Fibroblast of lung (primary cell): ENCODE results near the gene PXDN. TPM values are rescaled to one million over a fixed set of nuclear protein-coding genes. Genes with fewer than 3 reads are reported as not detected.

Experiments used
- DNase-seq, 2 donors: peaks; one replicate each; pipeline versions ENCODE4 v3.0.0 to v3.0.0-alpha.2; 2010; ENCODE audit warnings: low read depth in 2 of 2
- H2AFZ ChIP-seq: 2 replicates; pipeline ENCODE4 v1.5.1; 2012; ENCODE audit warnings: low read length, control low read depth, inconsistent platforms
- H3K27ac ChIP-seq: 2 replicates; pipeline ENCODE4 v1.5.1; 2011; ENCODE audit warnings: low read length, control low read depth; ENCODE audit not compliant: insufficient read depth
- H3K27me3 ChIP-seq: 2 replicates; pipeline ENCODE4 v1.5.1; 2011; ENCODE audit warnings: mild to moderate bottlenecking, low read length; ENCODE audit not compliant: control insufficient read depth, insufficient read depth
- H3K36me3 ChIP-seq: 2 replicates; pipeline ENCODE4 v1.5.1; 2011; ENCODE audit warnings: low read length; ENCODE audit not compliant: control insufficient read depth, insufficient read depth
- H3K4me1 ChIP-seq: 2 replicates; pipeline ENCODE4 v1.5.1; 2011; ENCODE audit warnings: low read length; ENCODE audit not compliant: control insufficient read depth, insufficient read depth; ENCODE audit errors: extremely low read depth
- H3K4me2 ChIP-seq: 2 replicates; pipeline ENCODE4 v1.5.1; 2011; ENCODE audit warnings: low read length, control low read depth; ENCODE audit not compliant: insufficient read depth; ENCODE audit errors: extremely low read depth
- H3K4me3 ChIP-seq, 4 experiments: fragments of 200-600 bp in 1 of 4; sonication (generic) in 1 of 4; replicated peaks in 1 of 4; 2 replicates each; pipeline ENCODE4 v1.5.1; 2011 to 2016; ENCODE audit warnings: low read length in 4 of 4, low read depth in 3 of 4, mild to moderate bottlenecking in 3 of 4, control low read depth in 2 of 4, inconsistent platforms in 1 of 4, mixed read lengths in 1 of 4; ENCODE audit not compliant: insufficient read depth in 1 of 4; ENCODE audit errors: control extremely low read depth in 1 of 4
- H3K79me2 ChIP-seq: 2 replicates; pipeline ENCODE4 v1.5.1; 2012; ENCODE audit warnings: mild to moderate bottlenecking, low read length, inconsistent platforms; ENCODE audit not compliant: control insufficient read depth, insufficient read depth
- H3K9ac ChIP-seq: 2 replicates; pipeline ENCODE4 v1.5.1; 2011; ENCODE audit warnings: mild to moderate bottlenecking, low read length, control low read depth; ENCODE audit not compliant: insufficient read depth
- H3K9me3 ChIP-seq: 2 replicates; pipeline ENCODE4 v1.5.1; 2012; ENCODE audit warnings: low read depth, low read length; ENCODE audit not compliant: control insufficient read depth, insufficient read depth
- H4K20me1 ChIP-seq: 2 replicates; pipeline ENCODE4 v1.5.1; 2011; ENCODE audit warnings: low read length; ENCODE audit not compliant: control insufficient read depth, insufficient read depth; ENCODE audit errors: extremely low read depth
- EZH2 ChIP-seq: IDR thresholded peaks from 2 replicates; pipeline ENCODE4 v1.5.1; 2012; ENCODE audit warnings: low read length, control low read depth, mild to moderate bottlenecking; ENCODE audit errors: missing control alignments
- polyA plus RNA-seq, 2 donors: library from polyadenylated mRNA; depleted of rRNA in 1 of 2; stranded (reverse) in 1 of 2; unstranded in 1 of 2; fragments of >200 nt; gene quantifications; 2 replicates each; pipeline ENCODE4 v1.2.1, GENCODE V29; 2011 to 2012; ENCODE audit warnings: missing spikeins in 1 of 2
- total RNA-seq: library from RNA; depleted of rRNA; stranded (reverse); fragments of >200 nt; gene quantifications from 2 replicates; pipeline ENCODE4 v1.2.1, GENCODE V29; 2014
- TF ChIP-seq, protein P1 (sequence below), 2 donors: IDR thresholded peaks in 1 of 2; conservative IDR thresholded peaks in 1 of 2; 1 replicate in 1 of 2; 2 replicates in 1 of 2; pipeline ENCODE4 v1.5.1; 2011 to 2012; ENCODE audit warnings: low read length in 2 of 2, control low read depth in 1 of 2, inconsistent platforms in 1 of 2, low read depth in 1 of 2, mild to moderate bottlenecking in 1 of 2

Gene PXDN
- total and polyA plus RNA-seq, 2 donors (not counting 1 experiment from before 2014, with no cell fraction given), result 153 to 298 TPM

DNA sequence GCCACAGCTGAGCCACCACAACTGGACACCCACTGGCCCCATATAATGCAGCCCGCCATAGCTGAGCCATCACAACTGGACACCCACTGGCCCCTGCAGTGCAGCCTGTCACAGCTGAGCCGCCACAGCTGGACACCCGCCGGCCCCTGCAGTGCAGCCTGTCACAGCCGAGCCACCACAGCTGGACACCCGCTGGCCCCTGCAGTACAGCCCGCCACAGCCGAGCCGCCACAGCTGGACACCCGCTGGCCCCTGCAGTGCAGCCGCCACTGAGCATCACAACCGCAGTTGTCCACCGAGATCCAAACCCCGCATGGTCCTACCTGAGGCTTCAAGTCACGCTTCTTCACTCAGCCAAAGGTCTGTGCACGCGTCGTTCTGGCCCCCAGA lies 134.2 kb downstream of the PXDN start:
- no peaks in the 10 kb centered on the region for H3K9me3 ChIP-seq
- no peak overlapping the region for H3K9ac ChIP-seq
- H3K4me3 ChIP-seq, result no peak overlapping the region
- no peaks in the 10 kb centered on the region for H3K79me2 ChIP-seq
- no peak overlapping the region for H2AFZ ChIP-seq
- H4K20me1 ChIP-seq, result no peaks in the 10 kb centered on the region
- H3K27me3 ChIP-seq, result peaks cover 6% of the 10 kb centered on the region
- no peak for TF ChIP-seq EZH2
- TF ChIP-seq, protein P1, sequence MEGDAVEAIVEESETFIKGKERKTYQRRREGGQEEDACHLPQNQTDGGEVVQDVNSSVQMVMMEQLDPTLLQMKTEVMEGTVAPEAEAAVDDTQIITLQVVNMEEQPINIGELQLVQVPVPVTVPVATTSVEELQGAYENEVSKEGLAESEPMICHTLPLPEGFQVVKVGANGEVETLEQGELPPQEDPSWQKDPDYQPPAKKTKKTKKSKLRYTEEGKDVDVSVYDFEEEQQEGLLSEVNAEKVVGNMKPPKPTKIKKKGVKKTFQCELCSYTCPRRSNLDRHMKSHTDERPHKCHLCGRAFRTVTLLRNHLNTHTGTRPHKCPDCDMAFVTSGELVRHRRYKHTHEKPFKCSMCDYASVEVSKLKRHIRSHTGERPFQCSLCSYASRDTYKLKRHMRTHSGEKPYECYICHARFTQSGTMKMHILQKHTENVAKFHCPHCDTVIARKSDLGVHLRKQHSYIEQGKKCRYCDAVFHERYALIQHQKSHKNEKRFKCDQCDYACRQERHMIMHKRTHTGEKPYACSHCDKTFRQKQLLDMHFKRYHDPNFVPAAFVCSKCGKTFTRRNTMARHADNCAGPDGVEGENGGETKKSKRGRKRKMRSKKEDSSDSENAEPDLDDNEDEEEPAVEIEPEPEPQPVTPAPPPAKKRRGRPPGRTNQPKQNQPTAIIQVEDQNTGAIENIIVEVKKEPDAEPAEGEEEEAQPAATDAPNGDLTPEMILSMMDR (conservative IDR thresholded peaks at IDR 0.05 in 1 of 2, IDR thresholded peaks at IDR 0.05 in 1 of 2; ENCODE audit: low read depth in 1 of 2, low read length in 2 of 2), result no peak
- H3K27ac ChIP-seq, result no peak overlapping the region
- H3K4me1 ChIP-seq, result peaks cover 7% of the 10 kb centered on the region
- H3K36me3 ChIP-seq, result no peaks in the 10 kb centered on the region
- H3K4me2 ChIP-seq, result no peak overlapping the region
- DNase-seq, result no peak

DNA sequence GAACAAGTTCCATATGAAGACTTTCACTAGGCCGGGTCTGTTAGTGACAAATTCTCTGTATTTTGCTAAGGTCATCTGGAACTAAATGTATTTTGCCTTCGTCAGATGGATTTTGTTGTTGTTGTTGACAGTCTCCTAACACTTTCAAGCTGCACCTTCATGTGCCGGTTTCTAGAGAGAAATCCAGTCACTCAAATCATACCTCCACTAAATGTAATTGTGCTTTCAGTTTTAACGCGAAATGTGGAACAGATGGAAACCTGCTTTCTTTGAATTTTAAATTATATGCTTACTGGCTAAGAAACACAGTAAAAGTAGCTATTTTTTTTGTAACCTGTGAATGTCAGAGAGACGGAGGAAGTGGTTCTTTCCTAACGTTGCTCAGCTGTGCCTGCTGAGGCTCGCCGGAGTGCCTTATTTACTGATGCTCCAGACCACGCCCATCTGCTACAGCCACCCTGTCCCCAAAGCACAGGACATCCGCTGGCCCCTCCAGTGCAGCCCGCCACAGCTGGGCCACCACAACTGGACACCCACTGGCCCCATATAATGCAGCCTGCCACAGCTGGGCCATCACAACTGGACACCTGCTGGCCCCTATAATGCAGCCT lies 134.7 kb downstream of the PXDN start:
- no peak overlapping the region for H2AFZ ChIP-seq
- H3K27me3 ChIP-seq, result peaks cover 6% of the 10 kb centered on the region
- H3K4me1 ChIP-seq, result peaks cover 12% of the 10 kb centered on the region
- no peak overlapping the region for H3K4me3 ChIP-seq
- H3K9ac ChIP-seq, result no peak overlapping the region
- H3K4me2 ChIP-seq, result no peak overlapping the region
- H4K20me1 ChIP-seq, result no peaks in the 10 kb centered on the region
- no peak for TF ChIP-seq EZH2
- TF ChIP-seq, protein P1 (conservative IDR thresholded peaks at IDR 0.05 in 1 of 2, IDR thresholded peaks at IDR 0.05 in 1 of 2; ENCODE audit: low read depth in 1 of 2, low read length in 2 of 2), result no peak
- DNase-seq, result no peak
- H3K27ac ChIP-seq, result no peak overlapping the region
- no peaks in the 10 kb centered on the region for H3K36me3 ChIP-seq
- no peaks in the 10 kb centered on the region for H3K9me3 ChIP-seq
- H3K79me2 ChIP-seq, result no peaks in the 10 kb centered on the region

DNA sequence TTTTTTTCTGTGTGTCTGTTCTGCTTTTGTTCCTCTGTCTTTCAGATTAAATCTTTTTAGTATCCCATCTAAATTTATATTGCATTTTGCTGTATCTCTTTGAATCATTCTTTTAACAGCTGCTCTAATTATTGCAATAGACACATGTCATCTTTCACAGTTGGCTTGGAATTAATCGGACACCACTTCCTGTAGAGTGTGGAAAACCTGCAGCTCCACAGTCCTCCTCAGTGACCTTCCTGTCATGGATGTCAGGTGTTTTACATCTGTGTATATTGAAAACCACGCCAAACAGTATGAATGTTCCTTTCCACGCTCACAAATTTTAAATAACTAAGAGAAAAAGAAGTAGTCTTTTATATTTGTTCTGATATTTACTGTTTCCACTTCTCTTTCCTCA lies 135.3 kb downstream of the PXDN start:
- no peaks in the 10 kb centered on the region for H3K9me3 ChIP-seq
- no peak overlapping the region for H3K4me3 ChIP-seq
- H3K27ac ChIP-seq, result no peak overlapping the region
- H3K9ac ChIP-seq, result no peak overlapping the region
- no peaks in the 10 kb centered on the region for H3K36me3 ChIP-seq
- no peak for DNase-seq
- peaks cover 6% of the 10 kb centered on the region for H3K27me3 ChIP-seq
- H4K20me1 ChIP-seq, result no peaks in the 10 kb centered on the region
- no peak overlapping the region for H2AFZ ChIP-seq
- H3K79me2 ChIP-seq, result no peaks in the 10 kb centered on the region
- H3K4me2 ChIP-seq, result no peak overlapping the region
- H3K4me1 ChIP-seq, result peaks cover 14% of the 10 kb centered on the region
- TF ChIP-seq, protein P1 (conservative IDR thresholded peaks at IDR 0.05 in 1 of 2, IDR thresholded peaks at IDR 0.05 in 1 of 2; ENCODE audit: low read depth in 1 of 2, low read length in 2 of 2), result no peak
- no peak for TF ChIP-seq EZH2
